Fibroblast of lung (primary cell): ENCODE results near the gene DOK3.

Experiments
- EZH2 ChIP-seq: IDR thresholded peaks from 2 replicates; pipeline ENCODE4 v1.5.1; 2012; ENCODE audit warnings: low read length, control low read depth, mild to moderate bottlenecking; ENCODE audit errors: missing control alignments
- TF ChIP-seq, protein P1 (sequence below), 2 donors: IDR thresholded peaks in 1 of 2; conservative IDR thresholded peaks in 1 of 2; 1 replicate in 1 of 2; 2 replicates in 1 of 2; pipeline ENCODE4 v1.5.1; 2011 to 2012; ENCODE audit warnings: low read length in 2 of 2, control low read depth in 1 of 2, inconsistent platforms in 1 of 2, low read depth in 1 of 2, mild to moderate bottlenecking in 1 of 2

DNA sequence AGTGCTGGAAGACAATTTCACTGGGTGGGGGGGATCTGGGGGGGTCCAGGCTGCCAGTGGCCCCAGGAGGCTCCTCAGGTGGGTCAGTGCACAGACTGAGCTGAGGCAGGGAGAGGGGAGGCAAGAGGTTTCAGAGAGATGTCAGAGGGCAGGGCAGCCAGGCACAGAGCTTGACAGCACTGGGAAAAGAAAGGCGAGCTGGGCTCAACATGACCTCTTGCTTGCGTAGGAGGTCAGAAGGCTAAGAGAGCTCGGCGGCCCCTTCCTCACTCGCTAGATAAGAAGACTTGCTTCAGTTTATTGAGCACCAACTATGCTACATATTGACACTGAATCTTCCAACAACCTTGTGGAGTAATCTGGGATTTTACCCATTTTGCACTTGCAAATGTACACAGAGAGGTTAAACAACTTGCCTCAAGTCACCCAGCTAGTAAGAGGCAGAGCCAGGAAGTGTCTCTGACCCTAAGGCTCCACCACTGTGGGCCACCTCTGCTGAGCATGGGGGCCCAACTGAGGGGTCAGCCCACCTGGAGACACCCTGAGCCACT is 15.8 kb downstream of the DOK3 start:
- TF ChIP-seq, protein P1, sequence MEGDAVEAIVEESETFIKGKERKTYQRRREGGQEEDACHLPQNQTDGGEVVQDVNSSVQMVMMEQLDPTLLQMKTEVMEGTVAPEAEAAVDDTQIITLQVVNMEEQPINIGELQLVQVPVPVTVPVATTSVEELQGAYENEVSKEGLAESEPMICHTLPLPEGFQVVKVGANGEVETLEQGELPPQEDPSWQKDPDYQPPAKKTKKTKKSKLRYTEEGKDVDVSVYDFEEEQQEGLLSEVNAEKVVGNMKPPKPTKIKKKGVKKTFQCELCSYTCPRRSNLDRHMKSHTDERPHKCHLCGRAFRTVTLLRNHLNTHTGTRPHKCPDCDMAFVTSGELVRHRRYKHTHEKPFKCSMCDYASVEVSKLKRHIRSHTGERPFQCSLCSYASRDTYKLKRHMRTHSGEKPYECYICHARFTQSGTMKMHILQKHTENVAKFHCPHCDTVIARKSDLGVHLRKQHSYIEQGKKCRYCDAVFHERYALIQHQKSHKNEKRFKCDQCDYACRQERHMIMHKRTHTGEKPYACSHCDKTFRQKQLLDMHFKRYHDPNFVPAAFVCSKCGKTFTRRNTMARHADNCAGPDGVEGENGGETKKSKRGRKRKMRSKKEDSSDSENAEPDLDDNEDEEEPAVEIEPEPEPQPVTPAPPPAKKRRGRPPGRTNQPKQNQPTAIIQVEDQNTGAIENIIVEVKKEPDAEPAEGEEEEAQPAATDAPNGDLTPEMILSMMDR (conservative IDR thresholded peaks at IDR 0.05 in 1 of 2, IDR thresholded peaks at IDR 0.05 in 1 of 2; ENCODE audit: low read depth in 1 of 2, low read length in 2 of 2), result no peak
- TF ChIP-seq EZH2, result no peak
